H1 (cell line): Measurements from ENCODE around the gene FAR2. TPM values are rescaled to one million over a fixed set of nuclear protein-coding genes. Genes with fewer than 3 reads are reported as not detected.

Source experiments
- CTCF ChIA-PET: fragments of 300-600 bp; sonication (Branson Sonifier 250); formaldehyde crosslinking; loops from one replicate; lab custom pipeline; 2021; ENCODE audit not compliant: partially characterized antibody; lab: Charles Lee
- POLR2A ChIA-PET: fragments of 300-600 bp; sonication (Branson Sonifier 250); formaldehyde crosslinking; loops from one replicate; lab custom pipeline; 2021; ENCODE audit warnings: inconsistent platforms; ENCODE audit not compliant: partially characterized antibody; lab: Charles Lee
- DNase-seq, 2 experiments: peaks; one replicate each; pipeline versions ENCODE4 v3.0.0 to v3.0.0-alpha.2; 2010 to 2022; ENCODE audit warnings: low spot score in 2 of 2, low read depth in 1 of 2, mixed read lengths in 1 of 2
- FAIRE-seq: peaks from 2 replicates; lab custom pipeline; 2011; peaks lifted over from hg19 to GRCh38; lab: Jason Lieb, UNC
- H2AFZ ChIP-seq: 2 replicates; pipeline ENCODE4 v1.8.1; 2012; ENCODE audit warnings: low read length, inconsistent platforms
- H2AK5ac ChIP-seq: 2 replicates; pipeline ENCODE4 v1.6.1; 2013; ENCODE audit warnings: low read depth, low read length
- H2BK120ac ChIP-seq: replicated peaks from 2 replicates; pipeline ENCODE3; 2013; ENCODE audit warnings: low read depth, low read length, inconsistent platforms
- H2BK12ac ChIP-seq: 2 replicates; pipeline ENCODE4 v1.6.1; 2013; ENCODE audit warnings: low read depth, low read length
- H2BK15ac ChIP-seq: 2 replicates; pipeline ENCODE4 v1.6.1; 2013; ENCODE audit warnings: low read length
- H2BK20ac ChIP-seq: 2 replicates; pipeline ENCODE4 v1.6.1; 2013; ENCODE audit warnings: low read length
- H2BK5ac ChIP-seq: 2 replicates; pipeline ENCODE4 v1.6.1; 2013; ENCODE audit warnings: low read depth, low read length
- H3K14ac ChIP-seq: 2 replicates; pipeline ENCODE4 v1.6.1; 2013; ENCODE audit warnings: inconsistent platforms; ENCODE audit not compliant: insufficient read length
- H3K18ac ChIP-seq: 2 replicates; pipeline ENCODE4 v1.6.1; 2013; ENCODE audit warnings: low read length; ENCODE audit errors: extremely low read depth
- H3K23ac ChIP-seq: 2 replicates; pipeline ENCODE4 v1.6.1; 2013; ENCODE audit warnings: inconsistent platforms; ENCODE audit not compliant: insufficient read length
- H3K23me2 ChIP-seq: 2 replicates; pipeline ENCODE4 v1.6.1; 2013; ENCODE audit warnings: low read depth, low read length
- H3K27ac ChIP-seq: 2 replicates; pipeline ENCODE4 v1.6.1; 2011; ENCODE audit warnings: low read depth, low read length, inconsistent platforms
- H3K27me3 ChIP-seq, 4 experiments: replicated peaks in 1 of 4; 1 replicate in 1 of 4; 2 replicates in 3 of 4; pipeline versions ENCODE4 v1.6.1 to v1.8.1; 2011 to 2013; ENCODE audit warnings: low read length in 3 of 4, mild to moderate bottlenecking in 3 of 4, inconsistent platforms in 2 of 4, mixed read lengths in 2 of 4, moderate library complexity in 1 of 4; ENCODE audit not compliant: control insufficient read depth in 3 of 4, insufficient read depth in 3 of 4; ENCODE audit errors: extremely low read depth in 1 of 4
- H3K36me3 ChIP-seq, 4 experiments: 2 replicates each; pipeline versions ENCODE4 v1.6.1 to v1.8.1; 2011 to 2013; ENCODE audit warnings: mild to moderate bottlenecking in 4 of 4, low read length in 3 of 4, moderate library complexity in 2 of 4, control low read depth in 1 of 4, inconsistent platforms in 1 of 4; ENCODE audit not compliant: insufficient read depth in 4 of 4, control insufficient read depth in 2 of 4
- H3K4ac ChIP-seq: replicated peaks from 2 replicates; pipeline ENCODE3; 2013; ENCODE audit warnings: low read length, low read depth, mixed read lengths, inconsistent platforms; ENCODE audit not compliant: insufficient read length
- H3K4me1 ChIP-seq, 4 experiments: replicated peaks in 1 of 4; 1 replicate in 1 of 4; 2 replicates in 3 of 4; pipeline versions ENCODE4 v1.6.1 to v1.8.1; 2011 to 2013; ENCODE audit warnings: low read length in 3 of 4, inconsistent platforms in 2 of 4, mixed read lengths in 1 of 4; ENCODE audit not compliant: insufficient read depth in 4 of 4, control insufficient read depth in 3 of 4
- H3K4me2 ChIP-seq, 2 experiments: 2 replicates each; pipeline versions ENCODE4 v1.6.1 to v1.8.1; 2011 to 2013; ENCODE audit warnings: low read depth in 2 of 2, low read length in 2 of 2, control low read depth in 1 of 2, inconsistent platforms in 1 of 2, mild to moderate bottlenecking in 1 of 2; ENCODE audit not compliant: insufficient read depth in 1 of 2
- H3K4me3 ChIP-seq, 4 experiments: fragments of 200-600, 300-600 bp in 1 of 4; sonication (generic), shearing (Covaris generic), sonication (Bioruptor Twin) in 1 of 4; 2 replicates each; pipeline versions ENCODE4 v1.5.1 to v1.8.1; 2011 to 2016; ENCODE audit warnings: low read length in 4 of 4, low read depth in 3 of 4, control low read depth in 2 of 4, inconsistent platforms in 2 of 4, mild to moderate bottlenecking in 2 of 4, mixed read lengths in 1 of 4, moderate library complexity in 1 of 4; ENCODE audit not compliant: insufficient read depth in 2 of 4; ENCODE audit errors: extremely low read depth in 1 of 4
- H3K56ac ChIP-seq: replicated peaks from 2 replicates; pipeline ENCODE3; 2013; ENCODE audit warnings: low read depth, mild to moderate bottlenecking, mixed read lengths, low read length, inconsistent platforms; ENCODE audit not compliant: insufficient read length
- H3K79me1 ChIP-seq: 2 replicates; pipeline ENCODE4 v1.6.1; 2013; ENCODE audit warnings: low read depth, low read length, control low read depth
- H3K79me2 ChIP-seq, 2 experiments: 2 replicates each; pipeline versions ENCODE4 v1.6.1 to v1.8.1; 2012 to 2013; ENCODE audit warnings: low read length in 2 of 2, mild to moderate bottlenecking in 2 of 2, inconsistent platforms in 1 of 2; ENCODE audit not compliant: insufficient read depth in 2 of 2, control insufficient read depth in 1 of 2
- H3K9ac ChIP-seq, 4 experiments: replicated peaks in 1 of 4; 1 replicate in 1 of 4; 2 replicates in 3 of 4; pipeline versions ENCODE4 v1.6.1 to v1.8.1; 2011 to 2013; ENCODE audit warnings: low read depth in 3 of 4, low read length in 3 of 4, control low read depth in 2 of 4, mild to moderate bottlenecking in 2 of 4, moderate library complexity in 2 of 4, inconsistent platforms in 1 of 4; ENCODE audit errors: extremely low read depth in 1 of 4
- H3K9me3 ChIP-seq, 2 experiments: 2 replicates each; pipeline versions ENCODE4 v1.6.1 to v1.8.1; 2012 to 2013; ENCODE audit warnings: mild to moderate bottlenecking in 2 of 2, moderate library complexity in 2 of 2, control low read depth in 1 of 2, inconsistent platforms in 1 of 2, low read depth in 1 of 2, low read length in 1 of 2, mixed read lengths in 1 of 2; ENCODE audit not compliant: insufficient read depth in 2 of 2
- H4K20me1 ChIP-seq, 2 experiments: replicated peaks in 1 of 2; 2 replicates each; pipeline versions ENCODE3 to v1.8.1; 2011 to 2013; ENCODE audit warnings: inconsistent platforms in 2 of 2, low read length in 2 of 2, mild to moderate bottlenecking in 1 of 2; ENCODE audit not compliant: insufficient read depth in 2 of 2, control insufficient read depth in 1 of 2
- H4K5ac ChIP-seq: 2 replicates; pipeline ENCODE4 v1.6.1; 2013; ENCODE audit warnings: low read length, low read depth, mixed read lengths, inconsistent platforms; ENCODE audit not compliant: insufficient read length
- H4K8ac ChIP-seq: 2 replicates; pipeline ENCODE4 v1.8.0; 2013; ENCODE audit warnings: mild to moderate bottlenecking, moderate library complexity, low read length, inconsistent platforms; ENCODE audit not compliant: insufficient read depth; ENCODE audit errors: extremely low read depth
- H4K91ac ChIP-seq: replicated peaks from 2 replicates; pipeline ENCODE3; 2013; ENCODE audit warnings: low read length, mixed read lengths, inconsistent platforms; ENCODE audit not compliant: insufficient read length
- BRCA1 ChIP-seq: IDR thresholded peaks from 2 replicates; pipeline ENCODE4 v1.6.1; 2012; ENCODE audit warnings: low read depth, low read length, improper control_type of control experiment
- JUN ChIP-seq: IDR thresholded peaks from 2 replicates; pipeline ENCODE4 v1.6.1; 2011; ENCODE audit warnings: low read depth, mild to moderate bottlenecking, improper control_type of control experiment, low read length
- SP2 ChIP-seq: IDR thresholded peaks from 2 replicates; pipeline ENCODE4 v1.6.1; 2012; ENCODE audit warnings: mild to moderate bottlenecking, low read length, inconsistent platforms
- TCF12 ChIP-seq: IDR thresholded peaks from 2 replicates; pipeline ENCODE4 v1.6.1; 2011; ENCODE audit warnings: low read depth, mild to moderate bottlenecking, low read length
- WGBS, 2 experiments: shearing (Covaris generic) in 1 of 2; methylation state at CpG; one replicate each; pipeline versions ENCODE4 v1.1.6 to v1.1.7; 2013 to 2015; ENCODE audit warnings: low lambda C conversion rate in 2 of 2, mixed read lengths in 2 of 2, inconsistent platforms in 1 of 2, low coverage in 1 of 2, missing lambda C conversion rate in 1 of 2; ENCODE audit not compliant: insufficient replicate concordance in 2 of 2, insufficient coverage in 1 of 2, insufficient read length in 1 of 2; ENCODE audit errors: extremely low coverage in 1 of 2, missing lambda C conversion rate in 1 of 2; 5-methylcytosine and 5-hydroxymethylcytosine counted together
- polyA plus RNA-seq, 7 experiments: library from polyadenylated mRNA; depleted of rRNA in 3 of 7; stranded (reverse) in 5 of 7; unstranded in 2 of 7; fragments of >200 nt in 5 of 7; fragments of 200-250 nt in 2 of 7; gene quantifications; 1 replicate in 5 of 7; 2 replicates in 1 of 7; 4 replicates in 1 of 7; pipeline versions ENCODE4 v1.2.1 to v1.2.3, GENCODE V29; 2011 to 2013; ENCODE audit warnings: missing spikeins in 2 of 7, mixed read lengths in 2 of 7
- total RNA-seq: library from RNA; stranded (reverse); fragmentation: NEBNext Ultra II Directional; extraction: Animal tissue kit (Norgen Biotek cat#: 25700); gene quantifications from 2 replicates; pipeline ENCODE4 v1.2.1, GENCODE V29; 2021
- TF ChIP-seq, protein P1 (sequence below): IDR thresholded peaks from 2 replicates; pipeline ENCODE4 v1.6.1; 2012; ENCODE audit warnings: inconsistent platforms

The FAR2 gene
- total and polyA plus RNA-seq, 2 of the 8 experiments (the other 6 are each of a cell fraction or from before 2014, with no cell fraction given): 24.0 to 24.1 TPM

GRCh38 chr12:29167988-29168387, 18.9 kb downstream of the FAR2 start:
- no peak overlapping the region for H3K18ac ChIP-seq
- peaks cover 0 to 12% of the 10 kb centered on the region in 2 experiments; a peak in 2 of 4 replicates for H3K9me3 ChIP-seq
- no peaks in the 10 kb centered on the region for H3K27me3 ChIP-seq
- no peaks in the 10 kb centered on the region for H3K79me2 ChIP-seq
- no peak overlapping the region for H3K4me2 ChIP-seq
- H2BK120ac ChIP-seq: no peak overlapping the region
- H4K5ac ChIP-seq: no peak overlapping the region
- H4K91ac ChIP-seq: no peak overlapping the region
- TF ChIP-seq JUN (no peak), BRCA1 (no peak), SP2 (no peak), TCF12 (no peak)
- TF ChIP-seq, protein P1, sequence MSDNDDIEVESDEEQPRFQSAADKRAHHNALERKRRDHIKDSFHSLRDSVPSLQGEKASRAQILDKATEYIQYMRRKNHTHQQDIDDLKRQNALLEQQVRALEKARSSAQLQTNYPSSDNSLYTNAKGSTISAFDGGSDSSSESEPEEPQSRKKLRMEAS: no peak
- H2AFZ ChIP-seq: no peak overlapping the region
- H3K23me2 ChIP-seq: no peaks in the 10 kb centered on the region
- H3K4me3 ChIP-seq: no peak overlapping the region
- no peak overlapping the region for H3K56ac ChIP-seq
- peaks cover 0 to 10% (median 0%) of the 10 kb centered on the region in 4 experiments; a peak in 2 of 8 replicates for H3K36me3 ChIP-seq
- H3K4ac ChIP-seq: no peak overlapping the region
- H4K20me1 ChIP-seq: no peaks in the 10 kb centered on the region
- FAIRE-seq (no peak), DNase-seq (no peak)
- no peak overlapping the region for H2BK5ac ChIP-seq
- 90% methylated on average over 6 of the region's 6 CpGs; no CpG with 5 or more reads in 1 of the 2 experiments for WGBS, 2 experiments
- H3K14ac ChIP-seq: no peak overlapping the region
- no peak overlapping the region for H2BK20ac ChIP-seq
- POLR2A ChIA-PET: no interaction called here
- CTCF ChIA-PET: interaction anchor here (1.8 kb wide), 1 partner anchor 94 kb away, joined by 5 read pairs; no protein-coding TSS in a partner anchor
- H2BK15ac ChIP-seq: no peak overlapping the region
- no peak overlapping the region for H2BK12ac ChIP-seq
- no peak overlapping the region for H4K8ac ChIP-seq
- no peak overlapping the region for H3K23ac ChIP-seq
- H3K9ac ChIP-seq: no peak overlapping the region
- no peak overlapping the region for H3K27ac ChIP-seq
- no peak overlapping the region for H2AK5ac ChIP-seq
- no peaks in the 10 kb centered on the region for H3K79me1 ChIP-seq
- H3K4me1 ChIP-seq: no peaks in the 10 kb centered on the region
